ENCODE results near the gene FOXO6. TPM values are rescaled to one million over a fixed set of nuclear protein-coding genes. Genes with fewer than 3 reads are reported as not detected.

Gene FOXO6
- total and polyA plus RNA-seq, 7 experiments from 2014 or later = 0.66 to 1.3 TPM; not detected in 5

DNA sequence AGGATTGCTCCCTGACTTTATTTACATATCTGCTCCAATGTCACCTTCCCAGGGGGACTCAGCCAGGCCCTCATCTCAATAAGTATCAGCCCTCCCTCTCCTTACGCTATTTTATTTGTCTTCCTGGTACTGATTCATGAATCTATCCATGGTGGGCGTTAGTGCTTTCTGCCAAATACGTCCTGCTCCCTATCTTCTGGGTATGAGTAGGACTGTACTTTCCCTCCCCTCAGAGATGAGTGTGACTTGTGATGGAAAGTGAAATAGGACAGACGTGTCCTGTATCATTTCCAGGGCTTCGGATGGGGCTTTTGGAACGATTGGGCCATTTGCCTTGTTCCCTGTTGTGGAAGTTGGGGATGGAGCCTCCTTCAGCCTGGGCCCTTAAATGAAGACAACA is 47.5 kb downstream of the FOXO6 start:
- H3K36me3 ChIP-seq (ENCODE audit: control insufficient read depth in 2 of 3, insufficient read depth in 3 of 3, low read length in 3 of 3) = no peaks in the 10 kb centered on the region
- no peaks in the 10 kb centered on the region for H3K9me3 ChIP-seq (ENCODE audit: control insufficient read depth in 2 of 3, low read length in 3 of 3)
- no peaks in the 10 kb centered on the region for H3K4me1 ChIP-seq (ENCODE audit: control insufficient read depth in 2 of 2, insufficient read depth in 2 of 2, low read length in 2 of 2)
- Mint-ChIP-seq H3K9me3 (peaks cover 0 to 6% (median 1%) of the 10 kb centered on the region in 11 donors), H3K4me3 (no peak overlapping the region), H3K4me1 (peaks cover 0 to 3% (median 0%) of the 10 kb centered on the region in 7 donors), H3K27ac (peak overlapping the region in 1 of 9 donors; percentile 33), H3K27me3 (peaks cover 16 to 27% (median 23%) of the 10 kb centered on the region in 5 donors), H3K36me3 (peaks cover 0 to 5% (median 0%) of the 10 kb centered on the region in 5 donors)
- no peak overlapping the region for H3K27ac ChIP-seq (ENCODE audit: low read depth, low read length)
- CTCF ChIA-PET = no interaction called here
- no peaks in the 10 kb centered on the region for H3K27me3 ChIP-seq (ENCODE audit: control insufficient read depth in 2 of 2, insufficient read depth in 2 of 2, low read length in 2 of 2)
- POLR2A ChIA-PET = no interaction called here
- no peak overlapping the region for H3K4me3 ChIP-seq (ENCODE audit: low read length)
- intact Hi-C loops (cut with micrococcal nuclease) = no loop called here
- DNase-seq = no peak
- no peak for ATAC-seq

DNA sequence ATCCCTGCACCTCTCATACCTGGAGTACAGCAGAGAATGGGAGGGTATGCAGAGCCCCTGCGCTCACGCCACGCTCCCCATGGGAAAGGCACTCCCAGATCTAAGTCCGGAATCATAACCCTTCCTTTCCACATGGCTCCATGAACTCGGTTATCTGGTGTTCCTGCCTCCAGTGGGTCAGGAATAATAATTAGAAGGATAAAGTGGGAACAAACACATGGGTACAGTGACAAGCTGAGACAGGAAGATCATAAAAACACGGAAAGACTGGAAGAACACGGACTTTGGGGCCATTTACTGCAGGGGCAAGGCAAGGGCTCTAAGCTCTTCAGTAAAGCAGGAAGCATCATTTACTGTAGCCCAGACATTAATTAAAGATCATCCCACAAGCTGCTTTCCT is 48.6 kb downstream of the FOXO6 start:
- Histone ChIP-seq H3K27ac (ENCODE audit: low read depth, low read length) (no peak overlapping the region), H3K4me1 (ENCODE audit: control insufficient read depth in 2 of 2, insufficient read depth in 2 of 2, low read length in 2 of 2) (no peaks in the 10 kb centered on the region), H3K36me3 (ENCODE audit: control insufficient read depth in 2 of 3, insufficient read depth in 3 of 3, low read length in 3 of 3) (no peaks in the 10 kb centered on the region), H3K27me3 (ENCODE audit: control insufficient read depth in 2 of 2, insufficient read depth in 2 of 2, low read length in 2 of 2) (no peaks in the 10 kb centered on the region), H3K9me3 (ENCODE audit: control insufficient read depth in 2 of 3, low read length in 3 of 3) (no peaks in the 10 kb centered on the region), H3K4me3 (ENCODE audit: low read length) (no peak overlapping the region)
- intact Hi-C loops (cut with micrococcal nuclease) = no loop called here
- H3K27me3 Mint-ChIP-seq = peaks cover 16 to 26% (median 23%) of the 10 kb centered on the region in 5 donors
- peaks cover 0 to 6% (median 1%) of the 10 kb centered on the region in 11 donors for H3K9me3 Mint-ChIP-seq
- ATAC-seq (no peak), DNase-seq (no peak)
- H3K27ac Mint-ChIP-seq = peak overlapping the region in 1 of 9 donors; percentile 15
- peaks cover 0 to 5% (median 0%) of the 10 kb centered on the region in 5 donors for H3K36me3 Mint-ChIP-seq
- no peaks in the 10 kb centered on the region for H3K4me1 Mint-ChIP-seq
- ChIA-PET POLR2A (no interaction called here), CTCF (interaction anchor here (0.5 kb wide), 1 partner anchor 159 kb away, joined by 3 read pairs; no protein-coding TSS in a partner anchor)
- H3K4me3 Mint-ChIP-seq = no peak overlapping the region

- no peak overlapping the region for H3K4me3 Mint-ChIP-seq
- DNase-seq (no peak), ATAC-seq (no peak)
- intact Hi-C loops (cut with micrococcal nuclease) = no loop called here
- no peaks in the 10 kb centered on the region for H3K4me1 ChIP-seq (ENCODE audit: control insufficient read depth in 2 of 2, insufficient read depth in 2 of 2, low read length in 2 of 2)
- no peak overlapping the region for H3K27ac Mint-ChIP-seq
- H3K4me3 ChIP-seq (ENCODE audit: low read length) = no peak overlapping the region
- no peaks in the 10 kb centered on the region for H3K36me3 ChIP-seq (ENCODE audit: control insufficient read depth in 2 of 3, insufficient read depth in 3 of 3, low read length in 3 of 3)
- no peaks in the 10 kb centered on the region for H3K4me1 Mint-ChIP-seq
- H3K9me3 Mint-ChIP-seq = peaks cover 0 to 6% (median 1%) of the 10 kb centered on the region in 11 donors
- no peaks in the 10 kb centered on the region for H3K27me3 ChIP-seq (ENCODE audit: control insufficient read depth in 2 of 2, insufficient read depth in 2 of 2, low read length in 2 of 2)
- POLR2A ChIA-PET = no interaction called here
- peaks cover 16 to 25% (median 23%) of the 10 kb centered on the region in 5 donors for H3K27me3 Mint-ChIP-seq
- H3K9me3 ChIP-seq (ENCODE audit: control insufficient read depth in 2 of 3, low read length in 3 of 3) = no peaks in the 10 kb centered on the region
- CTCF ChIA-PET = no interaction called here
- no peak overlapping the region for H3K27ac ChIP-seq (ENCODE audit: low read depth, low read length)
- peaks cover 0 to 5% (median 0%) of the 10 kb centered on the region in 5 donors for H3K36me3 Mint-ChIP-seq
Observed at GRCh38 chr1:41410462-41410861, 49.2 kb downstream of the FOXO6 start.

DNA sequence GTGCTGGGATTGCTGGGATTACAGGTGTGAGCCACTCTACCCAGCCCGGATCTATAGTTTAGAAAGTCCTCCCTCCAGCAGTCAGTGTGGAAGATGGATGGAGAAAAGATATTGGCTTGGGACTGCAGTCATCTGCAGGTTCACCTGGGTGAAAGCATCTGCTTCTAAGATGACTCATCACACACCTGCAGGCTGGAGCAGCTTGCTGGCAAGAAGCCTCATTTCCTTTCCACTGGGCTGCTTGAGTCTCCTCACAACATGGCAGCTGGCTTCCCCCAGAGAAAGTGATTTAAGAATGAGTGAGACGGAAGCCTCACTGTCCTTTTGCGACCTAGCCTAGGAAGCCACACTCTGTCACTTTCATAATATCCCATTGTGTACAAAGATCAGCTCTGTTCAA is 50.0 kb downstream of the FOXO6 start:
- no peak overlapping the region for H3K4me3 Mint-ChIP-seq
- no peak overlapping the region for H3K27ac ChIP-seq (ENCODE audit: low read depth, low read length)

GRCh38 chr1:41412748-41413147 is 51.5 kb downstream of the FOXO6 start:
- Histone ChIP-seq H3K4me1 (ENCODE audit: control insufficient read depth in 2 of 2, insufficient read depth in 2 of 2, low read length in 2 of 2) (no peaks in the 10 kb centered on the region), H3K27ac (ENCODE audit: low read depth, low read length) (no peak overlapping the region), H3K27me3 (ENCODE audit: control insufficient read depth in 2 of 2, insufficient read depth in 2 of 2, low read length in 2 of 2) (no peaks in the 10 kb centered on the region), H3K9me3 (ENCODE audit: control insufficient read depth in 2 of 3, low read length in 3 of 3) (no peaks in the 10 kb centered on the region), H3K4me3 (ENCODE audit: low read length) (no peak overlapping the region), H3K36me3 (ENCODE audit: control insufficient read depth in 2 of 3, insufficient read depth in 3 of 3, low read length in 3 of 3) (no peaks in the 10 kb centered on the region)
- intact Hi-C loops (cut with micrococcal nuclease) = no loop called here
- peaks cover 0 to 5% (median 0%) of the 10 kb centered on the region in 5 donors for H3K36me3 Mint-ChIP-seq
- no peak for DNase-seq
- no peak for ATAC-seq
- POLR2A ChIA-PET = no interaction called here
- CTCF ChIA-PET = no interaction called here
- no peak overlapping the region for H3K27ac Mint-ChIP-seq
- H3K9me3 Mint-ChIP-seq = peaks cover 0 to 6% (median 1%) of the 10 kb centered on the region in 11 donors
- H3K4me1 Mint-ChIP-seq = peaks cover 0 to 4% (median 0%) of the 10 kb centered on the region in 7 donors
- H3K4me3 Mint-ChIP-seq = no peak overlapping the region
- H3K27me3 Mint-ChIP-seq = peaks cover 16 to 31% (median 25%) of the 10 kb centered on the region in 5 donors

More for the DNA sequence above, 50.0 kb downstream of the FOXO6 start:
- no peak overlapping the region for H3K27ac Mint-ChIP-seq
- no peaks in the 10 kb centered on the region for H3K36me3 ChIP-seq (ENCODE audit: control insufficient read depth in 2 of 3, insufficient read depth in 3 of 3, low read length in 3 of 3)
- intact Hi-C loops (cut with micrococcal nuclease) = no loop called here
- no peak overlapping the region for H3K4me3 ChIP-seq (ENCODE audit: low read length)
- peaks cover 0 to 5% (median 0%) of the 10 kb centered on the region in 5 donors for H3K36me3 Mint-ChIP-seq
- ChIA-PET POLR2A (no interaction called here), CTCF (no interaction called here)
- H3K27me3 Mint-ChIP-seq = peaks cover 16 to 25% (median 23%) of the 10 kb centered on the region in 5 donors
- peaks cover 0 to 6% (median 1%) of the 10 kb centered on the region in 11 donors for H3K9me3 Mint-ChIP-seq
- ATAC-seq = no peak
- H3K27me3 ChIP-seq (ENCODE audit: control insufficient read depth in 2 of 2, insufficient read depth in 2 of 2, low read length in 2 of 2) = no peaks in the 10 kb centered on the region
- no peak for DNase-seq
- H3K4me1 Mint-ChIP-seq = no peaks in the 10 kb centered on the region
- no peaks in the 10 kb centered on the region for H3K4me1 ChIP-seq (ENCODE audit: control insufficient read depth in 2 of 2, insufficient read depth in 2 of 2, low read length in 2 of 2)
- no peaks in the 10 kb centered on the region for H3K9me3 ChIP-seq (ENCODE audit: control insufficient read depth in 2 of 3, low read length in 3 of 3)

DNA sequence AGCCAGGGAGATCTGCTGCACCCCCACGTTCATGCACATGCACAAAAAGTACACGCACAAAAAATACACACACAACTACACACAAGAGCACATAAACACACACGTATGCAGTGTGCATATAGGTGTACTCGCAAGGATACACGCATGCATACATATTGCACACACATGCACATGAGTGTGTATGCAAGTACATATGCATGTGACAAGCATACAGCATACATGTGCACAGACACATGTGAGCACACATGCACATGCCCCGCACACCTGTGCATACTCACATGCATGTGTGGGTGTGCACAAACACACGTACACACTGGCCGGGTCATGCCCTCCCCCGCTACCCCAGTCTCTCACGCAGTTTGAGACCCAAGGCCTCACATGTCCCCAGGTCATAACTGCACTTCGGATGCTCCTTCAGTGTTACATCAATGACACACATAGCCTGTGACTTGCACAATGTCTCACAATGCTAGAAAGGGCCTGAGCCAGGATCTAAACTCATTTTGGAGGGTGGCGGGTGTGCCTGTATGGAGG is 52.6 kb downstream of the FOXO6 start:
- Histone ChIP-seq H3K4me3 (ENCODE audit: low read length) (no peak overlapping the region), H3K4me1 (ENCODE audit: control insufficient read depth in 2 of 2, insufficient read depth in 2 of 2, low read length in 2 of 2) (no peaks in the 10 kb centered on the region), H3K27ac (ENCODE audit: low read depth, low read length) (no peak overlapping the region), H3K36me3 (ENCODE audit: control insufficient read depth in 2 of 3, insufficient read depth in 3 of 3, low read length in 3 of 3) (no peaks in the 10 kb centered on the region), H3K27me3 (ENCODE audit: control insufficient read depth in 2 of 2, insufficient read depth in 2 of 2, low read length in 2 of 2) (no peaks in the 10 kb centered on the region), H3K9me3 (ENCODE audit: control insufficient read depth in 2 of 3, low read length in 3 of 3) (no peaks in the 10 kb centered on the region)
- peaks cover 10 to 29% (median 19%) of the 10 kb centered on the region in 5 donors for H3K27me3 Mint-ChIP-seq
- intact Hi-C loops (cut with micrococcal nuclease) = no loop called here
- ChIA-PET CTCF (no interaction called here), POLR2A (no interaction called here)
- ATAC-seq = no peak
- H3K36me3 Mint-ChIP-seq = peaks cover 0 to 5% (median 0%) of the 10 kb centered on the region in 5 donors
- H3K27ac Mint-ChIP-seq = no peak overlapping the region
- no peak for DNase-seq
- H3K4me3 Mint-ChIP-seq = no peak overlapping the region
- peaks cover 0 to 5% (median 0%) of the 10 kb centered on the region in 7 donors for H3K4me1 Mint-ChIP-seq
- peaks cover 0 to 6% (median 1%) of the 10 kb centered on the region in 11 donors for H3K9me3 Mint-ChIP-seq

DNA sequence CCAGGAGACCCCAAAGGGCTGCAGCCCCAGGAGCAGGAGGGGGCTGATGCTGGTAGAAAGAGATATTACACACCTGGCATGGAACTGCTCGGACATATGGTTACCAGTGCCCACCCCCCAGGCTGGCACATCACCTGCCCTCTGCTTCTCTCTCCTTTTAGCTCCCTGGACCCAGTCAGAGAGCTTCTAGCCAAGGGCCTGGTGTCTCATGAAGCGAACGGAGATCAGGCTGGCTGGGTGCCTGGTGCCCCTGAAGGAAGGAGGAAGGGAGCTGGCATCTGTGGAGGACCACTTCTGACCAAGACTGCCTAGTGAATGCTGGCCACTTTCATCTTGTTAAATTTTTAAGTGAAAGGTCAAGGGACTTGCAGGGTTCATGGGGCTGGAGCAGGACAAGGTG is 53.1 kb downstream of the FOXO6 start:
- Mint-ChIP-seq H3K27ac (no peak overlapping the region), H3K4me3 (no peak overlapping the region), H3K27me3 (peaks cover 7 to 25% (median 14%) of the 10 kb centered on the region in 5 donors), H3K36me3 (peaks cover 0 to 5% (median 0%) of the 10 kb centered on the region in 5 donors), H3K4me1 (peaks cover 0 to 5% (median 0%) of the 10 kb centered on the region in 7 donors), H3K9me3 (peaks cover 0 to 6% (median 1%) of the 10 kb centered on the region in 11 donors)
- Histone ChIP-seq H3K4me1 (ENCODE audit: control insufficient read depth in 2 of 2, insufficient read depth in 2 of 2, low read length in 2 of 2) (no peaks in the 10 kb centered on the region), H3K27me3 (ENCODE audit: control insufficient read depth in 2 of 2, insufficient read depth in 2 of 2, low read length in 2 of 2) (no peaks in the 10 kb centered on the region), H3K36me3 (ENCODE audit: control insufficient read depth in 2 of 3, insufficient read depth in 3 of 3, low read length in 3 of 3) (no peaks in the 10 kb centered on the region), H3K9me3 (ENCODE audit: control insufficient read depth in 2 of 3, low read length in 3 of 3) (no peaks in the 10 kb centered on the region), H3K4me3 (ENCODE audit: low read length) (no peak overlapping the region), H3K27ac (ENCODE audit: low read depth, low read length) (no peak overlapping the region)
- POLR2A ChIA-PET = no interaction called here
- CTCF ChIA-PET = no interaction called here
- DNase-seq (no peak), ATAC-seq (no peak)
- intact Hi-C loops (cut with micrococcal nuclease) = no loop called here

Measured in naive thymus-derived CD4-positive, alpha-beta T cell (primary cell).